OCI-LY1 (cell line): ENCODE measurements around the gene MCC.

Experiments
- CTCF ChIP-seq: fragments of 200-600 bp; sonication (generic), shearing (Covaris generic); IDR thresholded peaks from 2 replicates; pipeline ENCODE4 v1.5.1; 2017; ENCODE audit warnings: mild to moderate bottlenecking, antibody characterized with exemption, low read length, moderate library complexity, mixed read lengths
- EZH2 ChIP-seq: fragments of 200-600 bp; sonication (generic), shearing (Covaris generic); IDR thresholded peaks from 2 replicates; pipeline ENCODE4 v1.8.0; 2017; ENCODE audit warnings: borderline replicate concordance, mixed run types, mild to moderate bottlenecking, antibody characterized with exemption, low read length, moderate library complexity, mixed read lengths

- TF ChIP-seq CTCF (no peak), EZH2 (no peak)
Measured at GRCh38 chr5:113044776-113045465, 443.3 kb downstream of the MCC start.
